CD4-positive, alpha-beta memory T cell (primary cell): ENCODE measurements around the gene MIOX. TPM values are rescaled to one million over a fixed set of nuclear protein-coding genes. Genes with fewer than 3 reads are reported as not detected.
A peak's percentile ranks its signal among the peaks of the same experiment; 100 is the strongest.

Source experiments
- CTCF ChIA-PET: fragments of 350-600 bp; sonication (Branson Sonifier 250); formaldehyde crosslinking; loops from one replicate; lab custom pipeline; 2021; ENCODE audit warnings: inconsistent platforms; ENCODE audit not compliant: partially characterized antibody; lab: Charles Lee
- POLR2A ChIA-PET: fragments of 350-600 bp; sonication (Branson Sonifier 250); formaldehyde crosslinking; loops from one replicate; lab custom pipeline; 2021; ENCODE audit not compliant: partially characterized antibody; lab: Charles Lee
- DNase-seq, 5 donors: peaks; one replicate each; pipeline versions ENCODE4 v3.0.0 to v3.0.0-alpha.2; 2020 to 2022; ENCODE audit warnings: mixed read lengths in 1 of 5
- H3K27ac ChIP-seq: one replicate; pipeline ENCODE4 v1.7.0; 2013; ENCODE audit warnings: low read depth, low read length
- H3K27me3 ChIP-seq: 2 replicates; pipeline ENCODE4 v1.7.0; 2013; ENCODE audit warnings: mild to moderate bottlenecking, low read length, moderate library complexity; ENCODE audit not compliant: insufficient read depth
- H3K36me3 ChIP-seq: 2 replicates; pipeline ENCODE4 v1.7.0; 2013; ENCODE audit warnings: mild to moderate bottlenecking, low read length, moderate library complexity; ENCODE audit not compliant: insufficient read depth
- H3K4me1 ChIP-seq: 2 replicates; pipeline ENCODE4 v1.7.0; 2013; ENCODE audit warnings: mild to moderate bottlenecking, low read length, moderate library complexity; ENCODE audit not compliant: insufficient read depth
- H3K4me3 ChIP-seq, 2 donors: one replicate each; pipeline ENCODE4 v1.7.0; 2013; ENCODE audit warnings: low read length in 2 of 2, mild to moderate bottlenecking in 1 of 2
- H3K9me3 ChIP-seq, 2 donors: one replicate each; pipeline ENCODE4 v1.7.0; 2013; ENCODE audit warnings: low read length in 2 of 2, control low read depth in 1 of 2; ENCODE audit not compliant: control insufficient read depth in 1 of 2
- H3K27ac Mint-ChIP-seq, 7 donors: one replicate each; pipeline ENCODE4 v1.8.0; 2020 to 2021; ENCODE audit warnings: mixed read lengths in 7 of 7, mild to moderate bottlenecking in 6 of 7, inconsistent platforms in 3 of 7, moderate library complexity in 3 of 7
- H3K27me3 Mint-ChIP-seq, 2 donors: one replicate each; pipeline ENCODE4 v1.8.0; 2020 to 2021; ENCODE audit warnings: mixed read lengths in 2 of 2
- H3K36me3 Mint-ChIP-seq, 2 donors: one replicate each; pipeline ENCODE4 v1.8.0; 2020 to 2021; ENCODE audit warnings: mixed read lengths in 2 of 2, inconsistent platforms in 1 of 2, mild to moderate bottlenecking in 1 of 2
- H3K4me1 Mint-ChIP-seq, 4 donors: one replicate each; pipeline ENCODE4 v1.8.0; 2020 to 2021; ENCODE audit warnings: mixed read lengths in 4 of 4, mild to moderate bottlenecking in 1 of 4
- H3K4me3 Mint-ChIP-seq, 8 donors: one replicate each; pipeline ENCODE4 v1.8.0; 2020 to 2021; ENCODE audit warnings: mixed read lengths in 8 of 8, mild to moderate bottlenecking in 7 of 8, moderate library complexity in 6 of 8, inconsistent platforms in 3 of 8
- H3K9me3 Mint-ChIP-seq, 8 donors: one replicate each; pipeline ENCODE4 v1.8.0; 2020 to 2021; ENCODE audit warnings: mixed read lengths in 8 of 8, mild to moderate bottlenecking in 5 of 8, inconsistent platforms in 3 of 8, moderate library complexity in 1 of 8
- intact Hi-C: fragments of 100-400 bp; cut with micrococcal nuclease; formaldehyde crosslinking; loops from one replicate; pipeline ENCODE4 v1.15.1; 2023
- polyA plus RNA-seq, 2 donors: library from polyadenylated mRNA; unstranded; fragments of 300-500 nt; fragmentation: Illumina TruSeq; gene quantifications; one replicate each; pipeline ENCODE4 v1.2.3, GENCODE V29; 2021
- total RNA-seq, 2 experiments: library from RNA; stranded (reverse); gene quantifications; one replicate each; pipeline ENCODE4 v1.2.3, GENCODE V29; 2021

The MIOX gene
- total and polyA plus RNA-seq, 4 experiments from 2014 or later, result not detected

DNA sequence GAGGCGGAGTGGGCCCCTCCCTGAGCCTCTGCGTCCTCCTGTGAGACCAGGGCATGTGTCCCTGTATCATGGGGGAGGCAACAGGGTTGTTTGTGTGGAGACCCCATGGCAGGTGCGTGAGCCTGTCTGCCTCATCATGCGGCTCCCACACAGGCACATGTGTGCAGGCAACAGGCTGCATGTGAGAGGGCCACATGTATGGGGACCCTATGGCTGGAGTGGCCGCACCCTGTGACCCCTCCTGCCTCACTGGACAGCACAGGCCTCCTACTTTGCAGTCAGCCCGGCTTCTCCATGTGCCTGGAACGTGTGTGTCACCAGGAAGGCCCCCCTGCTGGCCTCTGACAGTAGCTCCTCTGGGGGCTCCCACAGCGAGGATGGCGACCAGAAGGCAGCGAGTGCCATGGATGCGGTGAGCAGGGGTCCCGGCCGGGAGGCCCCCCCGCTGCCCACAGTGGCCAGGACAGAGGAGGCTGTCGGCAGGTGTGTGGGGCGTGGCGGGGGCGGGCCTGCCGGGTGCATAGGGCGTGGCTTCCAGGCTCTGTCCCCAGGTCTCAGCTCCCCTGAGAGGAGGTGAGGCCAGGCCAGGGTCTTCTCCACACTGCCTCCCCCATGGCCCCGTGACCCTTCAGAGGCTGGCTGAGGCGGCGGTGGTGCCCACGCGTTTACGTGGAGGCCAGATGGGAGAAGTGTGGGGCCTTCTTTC, 46.0 kb upstream of the MIOX start:
- Mint-ChIP-seq H3K9me3 (peaks cover 0 to 2% (median 0%) of the 10 kb centered on the region in 8 donors), H3K27me3 (no peaks in the 10 kb centered on the region), H3K4me3 (no peak overlapping the region), H3K36me3 (peaks cover 0 to 24% of the 10 kb centered on the region in 2 donors), H3K4me1 (peaks cover 2 to 14% (median 7%) of the 10 kb centered on the region in 4 donors), H3K27ac (no peak overlapping the region)
- ChIA-PET CTCF (interaction anchor here (1.8 kb wide), 1 partner anchor 57 kb away, joined by 6 read pairs; no protein-coding TSS in a partner anchor), POLR2A (interaction anchor here (0.6 to 1.5 kb wide), 6 partner anchors 21 to 198 kb away, joined by 3 to 4 read pairs (median 3); no protein-coding TSS in a partner anchor)
- Histone ChIP-seq H3K27ac (no peak overlapping the region), H3K9me3 (no peaks in the 10 kb centered on the region), H3K36me3 (peaks cover 19% of the 10 kb centered on the region), H3K4me3 (no peak overlapping the region), H3K4me1 (peaks cover 13% of the 10 kb centered on the region), H3K27me3 (no peaks in the 10 kb centered on the region)
- intact Hi-C loops, result loop anchor here (10.0 kb wide), 1 partner anchor 54 kb away; no protein-coding TSS in a partner anchor
- DNase-seq, result peak in 1 of 5 donors; percentile 33

- POLR2A ChIA-PET, result interaction anchor here (0.7 to 1.5 kb wide), 6 partner anchors 21 to 251 kb away, joined by 3 to 7 read pairs (median 4); partner anchors contain the start of gene SCO2
- H3K36me3 Mint-ChIP-seq, result peaks cover 0 to 25% of the 10 kb centered on the region in 2 donors
- peaks cover 0 to 2% (median 0%) of the 10 kb centered on the region in 8 donors for H3K9me3 Mint-ChIP-seq
- Histone ChIP-seq H3K27me3 (no peaks in the 10 kb centered on the region), H3K27ac (no peak overlapping the region), H3K9me3 (no peaks in the 10 kb centered on the region), H3K4me1 (peaks cover 16% of the 10 kb centered on the region), H3K4me3 (no peak overlapping the region), H3K36me3 (peaks cover 17% of the 10 kb centered on the region)
- CTCF ChIA-PET, result interaction anchor here (1.4 kb wide), 1 partner anchor 84 kb away, joined by 4 read pairs; the partner anchor contains the start of gene SCO2
- H3K4me1 Mint-ChIP-seq, result peaks cover 5 to 18% (median 9%) of the 10 kb centered on the region in 4 donors
- H3K27me3 Mint-ChIP-seq, result no peaks in the 10 kb centered on the region
- H3K4me3 Mint-ChIP-seq, result no peak overlapping the region
- DNase-seq, result no peak
- peak overlapping the region in 1 of 7 donors; percentile 46 for H3K27ac Mint-ChIP-seq
- intact Hi-C loops, result loop anchor here (10.0 kb wide), 1 partner anchor 53 kb away; no protein-coding TSS in a partner anchor
These were observed 45.1 kb upstream of the MIOX start for GRCh38 chr22:50441428-50441993.

DNA sequence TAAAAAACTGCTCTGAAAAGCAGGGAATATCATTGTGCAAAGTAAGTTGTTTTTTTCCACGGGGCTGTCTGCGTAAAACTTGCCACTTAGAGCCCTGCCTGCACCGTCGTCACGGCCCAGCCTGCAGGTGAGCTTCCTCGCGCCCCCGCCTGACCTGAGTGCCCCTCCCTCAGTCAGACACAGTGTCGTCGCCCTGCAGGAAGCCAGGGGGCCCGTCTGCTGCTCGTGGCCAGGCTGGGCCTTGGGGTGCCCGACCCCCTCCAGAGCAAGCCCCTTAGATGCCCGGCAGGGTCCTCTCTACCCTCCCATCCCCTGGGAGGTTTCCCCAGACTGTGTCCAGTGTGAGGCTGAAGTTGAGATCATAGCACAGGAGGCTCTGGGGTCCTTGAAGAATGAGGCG, 43.5 kb upstream of the MIOX start:
- intact Hi-C loops, result loop anchor here (10.0 kb wide), 1 partner anchor 52 kb away; no protein-coding TSS in a partner anchor
- Histone ChIP-seq H3K9me3 (no peaks in the 10 kb centered on the region), H3K27me3 (no peaks in the 10 kb centered on the region), H3K4me3 (no peak overlapping the region), H3K36me3 (peaks cover 27% of the 10 kb centered on the region), H3K27ac (no peak overlapping the region), H3K4me1 (peaks cover 16% of the 10 kb centered on the region)
- no peaks in the 10 kb centered on the region for H3K27me3 Mint-ChIP-seq
- no peak for DNase-seq
- H3K27ac Mint-ChIP-seq, result peak overlapping the region; percentile 42 to 89 (median 81)
- H3K4me1 Mint-ChIP-seq, result peaks cover 5 to 18% (median 9%) of the 10 kb centered on the region in 4 donors
- H3K4me3 Mint-ChIP-seq, result peak overlapping the region in 1 of 8 donors; percentile 36
- ChIA-PET CTCF (interaction anchor here (1.1 to 2.0 kb wide), 5 partner anchors 19 to 82 kb away, joined by 4 to 6 read pairs (median 4); partner anchors contain the start of gene SCO2), POLR2A (interaction anchor here (0.7 to 2.4 kb wide), 7 partner anchors 9 to 178 kb away, joined by 3 to 9 read pairs (median 3); partner anchors contain the start of gene SCO2)
- H3K9me3 Mint-ChIP-seq, result peaks cover 0 to 4% (median 0%) of the 10 kb centered on the region in 8 donors
- peaks cover 3 to 27% of the 10 kb centered on the region in 2 donors for H3K36me3 Mint-ChIP-seq

DNA sequence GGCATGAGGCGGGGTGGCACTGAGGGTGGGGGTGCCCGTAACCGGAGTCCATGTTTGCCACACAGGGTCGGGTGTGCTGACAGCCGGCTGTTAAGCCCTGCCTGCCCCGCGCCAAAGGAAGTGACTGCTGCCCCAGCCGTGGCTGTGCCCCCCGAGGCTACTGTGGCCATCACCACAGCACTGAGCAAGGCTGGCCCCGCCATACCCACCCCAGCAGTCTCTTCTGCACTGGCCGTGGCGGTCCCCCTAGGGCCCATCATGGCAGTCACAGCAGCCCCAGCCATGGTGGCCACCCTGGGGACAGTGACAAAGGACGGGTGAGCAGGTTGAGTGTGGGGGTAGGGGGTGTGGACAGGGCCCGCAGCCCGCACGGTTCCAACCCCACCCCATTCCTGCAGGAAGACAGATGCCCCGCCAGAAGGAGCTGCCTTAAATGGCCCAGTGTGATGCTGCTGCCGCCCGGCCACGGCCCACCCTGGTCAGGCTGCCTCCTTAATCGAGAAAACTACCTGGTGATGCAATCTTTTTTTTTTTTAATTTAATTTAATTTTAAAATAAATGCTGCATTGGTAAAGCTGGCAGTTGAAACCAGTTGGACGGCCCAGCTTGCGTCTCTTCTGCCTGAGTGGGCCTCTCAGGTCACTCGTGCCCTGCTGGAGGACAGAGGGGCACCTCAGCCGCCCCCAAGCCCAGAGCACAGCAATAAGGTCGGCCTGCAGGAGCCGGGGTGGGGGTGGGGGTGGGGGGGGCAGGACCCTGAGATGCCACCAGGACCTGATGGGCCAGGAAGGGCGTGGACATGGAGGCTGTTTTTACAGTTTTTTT, 42.6 kb upstream of the MIOX start:
- ChIA-PET POLR2A (interaction anchor here (1.1 to 2.4 kb wide), 8 partner anchors 9 to 177 kb away, joined by 3 to 15 read pairs (median 5); partner anchors contain the start of genes CHKB and SCO2), CTCF (interaction anchor here (1.1 to 2.0 kb wide), 5 partner anchors 18 to 82 kb away, joined by 4 to 6 read pairs (median 4); partner anchors contain the start of gene SCO2)
- Histone ChIP-seq H3K4me1 (peaks cover 16% of the 10 kb centered on the region), H3K27ac (no peak overlapping the region), H3K4me3 (no peak overlapping the region), H3K36me3 (peaks cover 30% of the 10 kb centered on the region), H3K27me3 (no peaks in the 10 kb centered on the region), H3K9me3 (no peaks in the 10 kb centered on the region)
- Mint-ChIP-seq H3K27me3 (no peaks in the 10 kb centered on the region), H3K4me3 (no peak overlapping the region), H3K36me3 (peaks cover 8 to 30% of the 10 kb centered on the region in 2 donors), H3K27ac (peak overlapping the region in 3 of 7 donors; percentile 22 to 86 (median 81)), H3K9me3 (peaks cover 0 to 3% (median 0%) of the 10 kb centered on the region in 8 donors), H3K4me1 (peaks cover 5 to 18% (median 9%) of the 10 kb centered on the region in 4 donors)
- intact Hi-C loops, result loop anchor here (10.0 kb wide), 1 partner anchor 51 kb away; no protein-coding TSS in a partner anchor
- DNase-seq, result no peak

GRCh38 chr22:50444663-50445062, 42.0 kb upstream of the MIOX start:
- peaks cover 16% of the 10 kb centered on the region for H3K4me1 ChIP-seq

More at GRCh38 chr22:50444663-50445062, 42.0 kb upstream of the MIOX start:
- H3K27me3 ChIP-seq, result no peaks in the 10 kb centered on the region
- ChIA-PET CTCF (interaction anchor here (1.1 to 2.0 kb wide), 4 partner anchors 17 to 53 kb away, joined by 4 to 6 read pairs (median 4); no protein-coding TSS in a partner anchor), POLR2A (interaction anchor here (0.8 to 2.4 kb wide), 10 partner anchors 8 to 138 kb away, joined by 3 to 17 read pairs (median 5); partner anchors contain the start of genes CHKB and SCO2)
- peaks cover 12 to 34% of the 10 kb centered on the region in 2 donors for H3K36me3 Mint-ChIP-seq
- no peaks in the 10 kb centered on the region for H3K27me3 Mint-ChIP-seq
- peaks cover 0 to 4% (median 0%) of the 10 kb centered on the region in 8 donors for H3K9me3 Mint-ChIP-seq
- H3K4me3 Mint-ChIP-seq, result no peak overlapping the region
- no peak for DNase-seq
- intact Hi-C loops, result loop anchor here (10.0 kb wide), 1 partner anchor 50 kb away; no protein-coding TSS in a partner anchor
- H3K27ac Mint-ChIP-seq, result peak overlapping the region in 5 of 7 donors; percentile 46 to 85 (median 69)
- H3K36me3 ChIP-seq, result peaks cover 28% of the 10 kb centered on the region
- peaks cover 7 to 18% (median 9%) of the 10 kb centered on the region in 4 donors for H3K4me1 Mint-ChIP-seq
- H3K27ac ChIP-seq, result no peak overlapping the region
- H3K4me3 ChIP-seq, result no peak overlapping the region
- H3K9me3 ChIP-seq, result no peaks in the 10 kb centered on the region
